Thyroid gland (tissue), 4 donors: ENCODE measurements around the gene GHRHR.

Experiments
- POLR2A ChIP-seq, 2 donors: fragments of 450-650 bp; IDR thresholded peaks; one replicate each; pipeline ENCODE4 v1.6.1; 2017; ENCODE audit warnings: antibody characterized with exemption in 2 of 2, mild to moderate bottlenecking in 2 of 2, moderate library complexity in 1 of 2
- TF ChIP-seq, protein P1 (sequence below), 6 experiments: fragments of 200-600 bp in 3 of 6; fragments of 450-650 bp in 3 of 6; sonication (generic) in 3 of 6; IDR thresholded peaks; one replicate each; pipeline ENCODE4 v1.5.1; 2016 to 2019; ENCODE audit warnings: antibody characterized with exemption in 6 of 6, mild to moderate bottlenecking in 2 of 6, inconsistent platforms in 1 of 6, moderate library complexity in 1 of 6

DNA sequence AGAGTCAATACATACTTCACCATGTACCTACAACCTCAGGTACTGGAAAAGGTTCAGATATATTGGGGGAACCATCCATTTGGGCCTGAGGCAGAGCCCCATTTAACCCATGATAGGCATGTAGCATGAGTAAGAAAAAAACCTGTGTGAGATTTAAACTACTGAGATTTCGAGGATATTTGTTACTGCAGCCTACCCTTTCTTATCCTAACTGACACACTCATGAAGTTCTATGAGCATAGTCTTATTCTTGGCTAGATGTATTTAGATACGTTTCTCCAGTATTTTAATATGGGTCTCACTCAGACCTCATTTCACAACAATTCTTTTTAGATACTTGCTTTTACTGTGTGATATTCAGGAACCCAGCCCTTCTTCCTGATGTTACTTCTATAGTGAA, 39.3 kb downstream of the GHRHR start:
- TF ChIP-seq, protein P1, sequence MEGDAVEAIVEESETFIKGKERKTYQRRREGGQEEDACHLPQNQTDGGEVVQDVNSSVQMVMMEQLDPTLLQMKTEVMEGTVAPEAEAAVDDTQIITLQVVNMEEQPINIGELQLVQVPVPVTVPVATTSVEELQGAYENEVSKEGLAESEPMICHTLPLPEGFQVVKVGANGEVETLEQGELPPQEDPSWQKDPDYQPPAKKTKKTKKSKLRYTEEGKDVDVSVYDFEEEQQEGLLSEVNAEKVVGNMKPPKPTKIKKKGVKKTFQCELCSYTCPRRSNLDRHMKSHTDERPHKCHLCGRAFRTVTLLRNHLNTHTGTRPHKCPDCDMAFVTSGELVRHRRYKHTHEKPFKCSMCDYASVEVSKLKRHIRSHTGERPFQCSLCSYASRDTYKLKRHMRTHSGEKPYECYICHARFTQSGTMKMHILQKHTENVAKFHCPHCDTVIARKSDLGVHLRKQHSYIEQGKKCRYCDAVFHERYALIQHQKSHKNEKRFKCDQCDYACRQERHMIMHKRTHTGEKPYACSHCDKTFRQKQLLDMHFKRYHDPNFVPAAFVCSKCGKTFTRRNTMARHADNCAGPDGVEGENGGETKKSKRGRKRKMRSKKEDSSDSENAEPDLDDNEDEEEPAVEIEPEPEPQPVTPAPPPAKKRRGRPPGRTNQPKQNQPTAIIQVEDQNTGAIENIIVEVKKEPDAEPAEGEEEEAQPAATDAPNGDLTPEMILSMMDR (IDR thresholded peaks at IDR 0.05) = no peak
- no peak for TF ChIP-seq POLR2A (IDR thresholded peaks at IDR 0.05)
